MM.1S (cell line): ENCODE results near the gene SCIN.
A peak's percentile ranks its signal among the peaks of the same experiment; 100 is the strongest.

Source experiments
- CTCF ChIP-seq: fragments of 300-600 bp; sonication (generic); IDR thresholded peaks from 2 replicates; pipeline ENCODE4 v1.5.1; 2016; ENCODE audit warnings: antibody characterized with exemption, low read length, mixed read lengths
- EZH2 ChIP-seq: fragments of 300-600 bp; sonication (generic); optimal IDR thresholded peaks from 2 replicates; pipeline ENCODE3; 2017; ENCODE audit warnings: low read depth, mild to moderate bottlenecking, antibody characterized with exemption, low read length, mixed read lengths

GRCh38 chr7:12637819-12638592 is 67.5 kb downstream of the SCIN start:
- TF ChIP-seq CTCF = peak; percentile 7; the same call in 1 of the 2 replicates
- no peak for TF ChIP-seq EZH2
